NCI-H1417 treated with DMSO at 0.1 percent for 48 hours (cell line): ENCODE measurements around the gene PDAP1.
"Not testable (repeated sequence)": the region's sequence is repeated elsewhere in the genome, so short reads cannot be mapped to it uniquely, and the experiment has no call there.

ENCODE experiments used
- DNase-seq: peaks from one replicate; lab custom pipeline; 2025; lab: John Stamatoyannopoulos, UW

The PDAP1 gene

DNA sequence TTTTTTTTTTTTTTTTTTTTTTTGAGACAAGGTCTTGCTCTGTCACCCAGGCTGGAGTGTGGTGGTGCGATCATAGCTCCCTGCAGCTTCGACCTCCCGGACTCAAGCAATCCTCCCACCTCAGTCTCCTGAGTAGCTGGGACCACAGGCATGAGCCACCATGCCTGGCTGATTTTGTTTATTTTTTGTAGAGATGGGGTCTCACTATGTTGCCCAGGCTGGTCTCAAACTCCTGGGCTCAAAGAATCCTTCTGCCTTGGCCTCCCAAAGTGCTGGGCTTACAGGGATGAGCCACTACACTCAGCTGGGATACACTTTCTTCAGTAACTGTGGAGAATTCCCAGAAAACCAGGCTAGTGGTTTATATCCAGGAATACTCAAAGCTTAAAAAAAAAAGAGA lies 57.8 kb downstream of the PDAP1 start:
- DNase-seq: not testable (repeated sequence)
